Progenitor cell of endocrine pancreas (in vitro differentiated cells): ENCODE measurements around the gene EPS15. TPM values are rescaled to one million over a fixed set of nuclear protein-coding genes. Genes with fewer than 3 reads are reported as not detected.

ENCODE experiments used
- DNase-seq: peaks from one replicate; pipeline ENCODE4 v3.0.0; 2021; ENCODE audit warnings: low spot score; ENCODE audit not compliant: unreplicated experiment
- H3K27ac Mint-ChIP-seq: 2 replicates; pipeline ENCODE4 v1.8.0; 2021; ENCODE audit warnings: mild to moderate bottlenecking, moderate library complexity, mixed read lengths
- H3K27me3 Mint-ChIP-seq: 2 replicates; pipeline ENCODE4 v1.8.0; 2021; ENCODE audit warnings: mixed read lengths
- H3K36me3 Mint-ChIP-seq: 2 replicates; pipeline ENCODE4 v1.8.0; 2022; ENCODE audit warnings: mixed read lengths; ENCODE audit not compliant: insufficient read depth
- H3K4me1 Mint-ChIP-seq: 2 replicates; pipeline ENCODE4 v1.8.0; 2021; ENCODE audit warnings: low read depth, mixed read lengths
- H3K4me3 Mint-ChIP-seq: 2 replicates; pipeline ENCODE4 v1.8.0; 2021; ENCODE audit warnings: low read depth, mild to moderate bottlenecking, moderate library complexity, mixed read lengths
- H3K9me3 Mint-ChIP-seq: 2 replicates; pipeline ENCODE4 v1.8.0; 2021; ENCODE audit warnings: low read depth, mixed read lengths
- CTCF ChIP-seq: fragments of 200-600 bp; sonication (generic); IDR thresholded peaks from one replicate; pipeline ENCODE4 v1.5.0; 2021; ENCODE audit warnings: antibody characterized with exemption, mild to moderate bottlenecking; ENCODE audit not compliant: unreplicated experiment
- long read RNA-seq: library from polyadenylated mRNA; unstranded; transcript quantifications from one replicate; pipeline ENCODE4 v2.0.0, GENCODE V29; 2020
- total RNA-seq: library from RNA; stranded (reverse); gene quantifications from 2 replicates; pipeline ENCODE4 v1.2.1, GENCODE V29; 2021

EPS15 gene
- total RNA-seq: 62.7 and 63.8 TPM in 2 replicates
- long read RNA-seq, full-length matches to known transcripts: 7 of 57 reads
- long read RNA-seq, partial matches to known transcripts: 37 of 57 reads
- long read RNA-seq, other reads (novel, unspliced or antisense): 13 of 57 reads

DNA sequence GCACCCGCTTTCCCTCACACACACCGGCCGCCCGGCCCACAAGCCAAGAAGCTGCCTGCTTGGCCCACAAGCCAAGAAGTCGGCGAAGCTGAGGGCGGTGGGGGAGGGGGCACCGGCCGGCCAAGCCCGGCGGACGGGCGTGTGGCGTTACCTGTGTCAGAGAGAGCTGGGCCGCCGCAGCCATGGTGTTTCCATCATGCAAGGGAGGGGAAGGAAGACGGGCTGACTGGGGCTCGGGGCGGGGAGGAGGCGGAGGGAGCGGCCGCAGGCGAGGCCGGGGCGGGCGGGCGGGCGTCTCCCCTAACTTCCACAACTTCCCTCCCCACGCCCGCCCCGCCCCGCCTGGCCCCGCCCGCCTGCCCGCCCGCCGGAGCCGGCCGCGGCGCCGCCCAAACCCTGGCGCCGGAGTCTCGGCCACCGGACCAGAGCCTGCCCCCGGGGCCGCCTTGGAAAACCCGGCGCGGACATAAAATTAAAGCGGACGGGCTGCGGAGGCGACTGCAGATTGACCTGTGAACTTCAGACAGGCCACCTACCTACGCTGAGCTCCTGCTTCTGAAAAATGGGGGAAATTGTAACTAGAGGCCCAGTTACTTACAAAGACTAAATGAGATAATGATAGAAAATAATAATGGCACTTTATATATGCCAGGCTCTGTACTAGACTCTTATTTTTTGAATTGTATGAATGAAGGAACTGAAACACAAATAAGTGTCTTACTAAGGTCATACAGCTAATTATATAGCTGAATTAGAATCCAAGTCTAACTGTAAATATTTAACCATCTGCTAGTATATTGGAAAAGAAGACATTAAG, at the start of gene EPS15:
Gene EPS15, minus strand, starts transcription at position 219 of the 817 bp plus-strand sequence. Its CDS starts 35 bp downstream, at position 184.
- TF ChIP-seq CTCF: no peak
- Mint-ChIP-seq H3K27ac (peak within 1 kb of the TSS; percentile 93), H3K36me3 (no peaks in the 10 kb centered on the region), H3K27me3 (no peaks in the 10 kb centered on the region), H3K4me3 (peak within 1 kb of the TSS; percentile 94), H3K9me3 (no peaks in the 10 kb centered on the region), H3K4me1 (peaks cover 21% of the 10 kb centered on the region)
- peak; percentile 78 for DNase-seq

DNA sequence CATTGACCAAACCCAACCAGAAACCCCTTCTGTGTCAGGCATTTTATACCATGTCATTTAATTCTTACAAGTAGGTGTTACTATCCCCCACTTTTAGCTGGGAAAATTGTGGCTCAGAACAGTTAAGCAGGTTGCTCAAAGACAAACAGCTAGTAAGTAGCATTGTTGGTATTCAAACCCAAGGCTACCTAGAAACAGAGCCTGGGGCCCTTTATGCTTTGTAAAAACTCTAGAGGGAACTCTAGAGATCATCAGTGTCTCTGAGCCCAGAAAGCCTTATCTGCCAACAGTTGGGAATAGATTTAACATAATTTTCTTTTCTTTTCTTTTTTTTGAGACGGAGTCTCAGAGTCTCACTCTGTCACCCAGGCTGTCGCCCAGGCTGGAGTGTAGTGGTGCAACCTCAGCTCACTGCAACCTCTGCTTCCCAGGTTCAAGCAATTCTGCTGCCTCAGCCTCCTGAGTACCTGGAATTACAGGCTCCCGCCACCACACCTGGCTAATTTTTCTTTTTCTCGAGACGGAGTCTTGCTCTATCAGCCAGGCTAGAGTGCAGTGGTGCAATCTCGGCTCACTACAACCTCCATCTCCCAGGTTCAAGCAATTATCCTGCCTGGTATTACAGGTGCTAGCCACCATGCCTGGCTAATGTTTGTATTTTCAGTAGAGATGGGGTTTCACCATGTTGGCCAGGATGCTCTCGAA, 49.3 kb upstream of the EPS15 start:
- no peaks in the 10 kb centered on the region for H3K36me3 Mint-ChIP-seq
- H3K27ac Mint-ChIP-seq: no peak overlapping the region
- no peak overlapping the region for H3K4me3 Mint-ChIP-seq
- TF ChIP-seq CTCF: no peak
- no peaks in the 10 kb centered on the region for H3K27me3 Mint-ChIP-seq
- no peak for DNase-seq
- peaks cover 13% of the 10 kb centered on the region for H3K4me1 Mint-ChIP-seq
- no peaks in the 10 kb centered on the region for H3K9me3 Mint-ChIP-seq

- no peaks in the 10 kb centered on the region for H3K9me3 Mint-ChIP-seq
- peaks cover 13% of the 10 kb centered on the region for H3K4me1 Mint-ChIP-seq
- TF ChIP-seq CTCF: no peak
- no peaks in the 10 kb centered on the region for H3K27me3 Mint-ChIP-seq
- no peaks in the 10 kb centered on the region for H3K36me3 Mint-ChIP-seq
- no peak overlapping the region for H3K4me3 Mint-ChIP-seq
- H3K27ac Mint-ChIP-seq: no peak overlapping the region
- no peak for DNase-seq
Observed at GRCh38 chr1:51567653-51568052, 48.6 kb upstream of the EPS15 start.

DNA sequence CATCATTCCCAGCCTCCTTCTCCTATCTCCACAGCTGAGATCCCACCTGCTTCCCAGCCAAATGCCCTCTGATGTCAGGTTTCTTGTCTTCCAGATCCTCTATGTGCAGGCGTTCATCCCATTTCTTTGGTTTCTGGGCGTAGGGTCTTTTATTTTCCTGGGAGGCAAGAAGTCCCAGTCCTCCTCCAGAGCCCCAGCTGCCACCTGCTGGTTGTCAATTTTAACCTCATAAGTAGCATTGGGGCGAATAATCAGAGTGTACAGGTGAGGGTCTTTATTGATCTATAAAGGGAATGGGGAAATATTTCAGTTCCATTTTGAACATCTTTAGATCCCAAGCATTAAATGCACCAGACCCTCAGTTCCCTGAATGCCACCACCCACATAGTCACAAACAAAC, 47.2 kb upstream of the EPS15 start:
- Mint-ChIP-seq H3K9me3 (no peaks in the 10 kb centered on the region), H3K36me3 (no peaks in the 10 kb centered on the region), H3K27ac (no peak overlapping the region), H3K27me3 (no peaks in the 10 kb centered on the region), H3K4me3 (no peak overlapping the region), H3K4me1 (peaks cover 9% of the 10 kb centered on the region)
- no peak for TF ChIP-seq CTCF
- DNase-seq: no peak

DNA sequence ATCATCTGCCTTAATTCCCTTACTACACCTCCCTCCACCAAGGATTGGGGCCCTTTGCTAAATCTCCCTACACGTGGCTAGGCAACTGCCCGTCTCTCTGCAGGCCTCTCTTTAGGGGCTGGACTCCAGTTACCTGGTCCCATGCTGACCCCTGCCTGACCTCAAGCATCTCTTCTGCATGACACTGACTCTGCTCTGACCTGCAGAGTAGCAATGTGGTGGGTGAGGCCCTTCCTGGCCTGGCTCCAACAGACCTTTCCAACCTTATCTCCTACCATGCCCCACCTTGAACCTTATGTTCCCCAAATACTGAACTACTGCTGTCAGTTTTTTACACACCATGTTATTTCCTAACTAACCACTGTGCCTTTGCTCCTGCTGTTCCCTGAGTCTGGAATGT, 45.9 kb upstream of the EPS15 start:
- DNase-seq: no peak
- Mint-ChIP-seq H3K27ac (no peak overlapping the region), H3K4me1 (peaks cover 6% of the 10 kb centered on the region), H3K9me3 (no peaks in the 10 kb centered on the region), H3K36me3 (no peaks in the 10 kb centered on the region), H3K4me3 (no peak overlapping the region), H3K27me3 (no peaks in the 10 kb centered on the region)
- no peak for TF ChIP-seq CTCF
